ENCODE data around the gene MRPS15.

DNA sequence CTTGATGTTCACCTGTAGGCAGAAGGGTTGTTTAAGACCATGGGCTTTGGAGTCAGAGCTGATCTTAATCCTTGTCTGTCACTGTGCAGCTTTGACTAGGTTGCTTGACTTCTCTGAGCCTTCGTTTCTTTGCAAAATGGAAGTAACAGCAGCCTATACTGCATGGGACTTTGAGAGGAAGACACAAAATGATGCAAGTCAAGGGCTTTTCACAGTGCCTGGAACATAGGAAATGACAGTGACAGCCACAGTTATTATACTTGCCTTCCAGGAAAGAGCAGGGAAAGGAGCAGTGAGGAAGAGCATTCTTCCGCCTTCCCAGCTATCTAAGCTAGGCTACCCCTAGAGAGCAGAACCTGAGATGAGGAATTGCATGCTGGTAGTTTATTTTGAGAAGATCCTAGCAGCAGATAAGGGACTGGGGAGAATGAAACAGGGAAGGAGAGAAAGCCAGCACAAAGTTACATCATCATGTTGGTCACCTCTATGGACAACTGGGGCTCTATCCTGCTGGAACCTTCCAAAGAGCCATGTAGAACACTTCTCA is 15.4 kb upstream of the MRPS15 start:
- TF ChIP-seq CTCF (IDR thresholded peaks at IDR 0.05 in 2 of 3, conservative IDR thresholded peaks at IDR 0.05 in 1 of 3; ENCODE audit: borderline replicate concordance in 1 of 3, insufficient read depth in 1 of 3, low read depth in 2 of 3, low read length in 2 of 3) (no peak), POLR2A (IDR thresholded peaks at IDR 0.05; ENCODE audit: borderline replicate concordance, extremely low read depth, insufficient read depth, insufficient read length) (no peak), POLR2AphosphoS5 (IDR thresholded peaks at IDR 0.05; ENCODE audit: low read depth, low read length) (no peak), ATF3 (IDR thresholded peaks at IDR 0.05) (no peak), ZFX (IDR thresholded peaks at IDR 0.05) (no peak), EZH2 (IDR thresholded peaks at IDR 0.05) (no peak), REST (IDR thresholded peaks at IDR 0.05; ENCODE audit: low read depth) (no peak), TCF7L2 (IDR thresholded peaks at IDR 0.05; ENCODE audit: borderline replicate concordance, extremely low read depth, insufficient read depth, insufficient read length) (no peak), EZH2phosphoT487 (IDR thresholded peaks at IDR 0.05; ENCODE audit: borderline replicate concordance) (no peak), RAD21 (IDR thresholded peaks at IDR 0.05; ENCODE audit: low read depth) (no peak)

All from HCT116 (cell line).